Posterior vena cava (tissue), 2 donors: Measurements from ENCODE around the gene ZNF669. TPM values are rescaled to one million over a fixed set of nuclear protein-coding genes. Genes with fewer than 3 reads are reported as not detected.

Experiments used
- DNase-seq: peaks from one replicate; pipeline ENCODE4 v3.0.0-alpha.2; 2020; ENCODE audit warnings: low spot score
- intact Hi-C, 2 donors: fragments of 100-400 bp; cut with DNase I; formaldehyde crosslinking; loops; one replicate each; pipeline versions ENCODE4 v1.14.1 to v1.14.2; 2022 to 2023
- total RNA-seq, 2 donors: library from RNA; stranded (reverse); fragmentation: NEBNext Ultra II Directional; extraction: Animal tissue kit (Norgen Biotek cat#: 25700); gene quantifications; one replicate each; pipeline ENCODE4 v1.2.1, GENCODE V29; 2021
- donor health status: DM: yes; HTN: yes; CAD: no.
- donor health status: DM: yes; HTN: yes; CAD: no.

The ZNF669 gene
- total RNA-seq, 2 donors from 2014 or later = 5.7 to 6.4 TPM

GRCh38 chr1:247078258-247079140, 25.7 kb downstream of the ZNF669 start, which contains the start of gene ZNF670:
ZNF670 (minus strand) TSS chr1:247078811; CDS start chr1:247078596, 215 bp downstream.
- intact Hi-C loops = no loop called here
- DNase-seq = peak; percentile 98

GRCh38 chr1:247077876-247078257, 26.3 kb downstream of the ZNF669 start:
- DNase-seq = no peak
- intact Hi-C loops = no loop called here

GRCh38 chr1:247077213-247077612, 26.9 kb downstream of the ZNF669 start:
- DNase-seq = no peak
- intact Hi-C loops = no loop called here

GRCh38 chr1:247070645-247071044, 33.5 kb downstream of the ZNF669 start:
- DNase-seq = no peak
- intact Hi-C loops = no loop called here

- intact Hi-C loops = no loop called here
- DNase-seq = no peak
Measured at GRCh38 chr1:247064304-247064703, 39.9 kb downstream of the ZNF669 start.

GRCh38 chr1:247060771-247061170, 43.4 kb downstream of the ZNF669 start:
- intact Hi-C loops = no loop called here

GRCh38 chr1:247056071-247056470, 48.1 kb downstream of the ZNF669 start:
- no peak for DNase-seq
- intact Hi-C loops = no loop called here

More at GRCh38 chr1:247060771-247061170, 43.4 kb downstream of the ZNF669 start:
- DNase-seq = no peak

GRCh38 chr1:247054992-247055415, 49.2 kb downstream of the ZNF669 start:
- intact Hi-C loops = no loop called here
- no peak for DNase-seq

Other genes starting within 250 kb of the ZNF669 start
- gene AHCTF1, start 172.4 kb downstream of the ZNF669 start, total RNA-seq = 10 to 100 TPM; 22.6 to 33.4 TPM
- under 1 TPM in 1 of 2 donors, not detected in 1; 0.23 TPM for gene ZNF695, start 96.3 kb downstream of the ZNF669 start, total RNA-seq
- gene ZNF670, start 25.5 kb downstream of the ZNF669 start, total RNA-seq = 1 to 10 TPM; 3.3 to 3.9 TPM
- 10 to 100 TPM; 15.5 to 22.9 TPM for gene ZNF124, start 67.7 kb upstream of the ZNF669 start, total RNA-seq
- not detected for gene VN1R5, start 151.7 kb upstream of the ZNF669 start, total RNA-seq
- gene ZNF496, start 227.5 kb upstream of the ZNF669 start, total RNA-seq = 10 to 100 TPM; 18.8 to 19.3 TPM